ENCODE results near the gene EPHA6.

DNA sequence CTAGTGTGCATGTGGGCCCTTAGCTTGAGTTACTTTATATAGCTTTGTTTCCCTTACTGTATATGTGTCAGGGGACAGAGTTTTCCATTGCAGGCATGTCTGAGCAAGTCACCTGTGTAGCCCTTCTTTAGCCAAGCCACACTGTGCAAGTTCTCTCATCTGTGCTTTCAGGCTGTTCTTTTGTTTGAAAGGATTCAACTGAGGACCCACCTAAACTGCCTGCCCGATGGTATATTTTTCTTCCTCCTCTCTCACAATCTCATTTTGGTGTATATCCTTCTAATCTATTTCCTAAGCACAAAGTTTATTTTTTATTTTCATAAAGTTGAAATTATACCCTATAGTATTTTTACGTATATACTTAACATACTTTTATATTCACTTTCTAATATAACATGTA is 690.1 kb downstream of the EPHA6 start:
- TF ChIP-seq PAX5 (IDR thresholded peaks at IDR 0.05; ENCODE audit: insufficient read depth, low read length, severe bottlenecking) (no peak), POLR2AphosphoS5 (IDR thresholded peaks at IDR 0.05; ENCODE audit: low read depth, low read length) (no peak)
